DOHH2 (cell line): ENCODE measurements around the gene TOPBP1.

ENCODE experiments used
- H3F3A ChIP-seq: fragments of 200-600 bp; sonication (generic), shearing (Covaris generic); 2 replicates; pipeline ENCODE4 v1.6.0; 2016; ENCODE audit warnings: antibody characterized with exemption, mild to moderate bottlenecking; ENCODE audit not compliant: control insufficient read depth, insufficient read depth
- H3K27ac ChIP-seq: fragments of 200-600 bp; sonication (generic); 2 replicates; pipeline ENCODE4 v1.5.1; 2014; ENCODE audit warnings: low read depth, mild to moderate bottlenecking, low read length, moderate library complexity
- H3K27me3 ChIP-seq: fragments of 200-600 bp; sonication (generic); 2 replicates; pipeline ENCODE4 v1.6.1; 2014; ENCODE audit warnings: mild to moderate bottlenecking, low read length, mixed read lengths; ENCODE audit not compliant: control insufficient read depth
- H3K36me3 ChIP-seq: fragments of 200-600 bp; sonication (generic); 2 replicates; pipeline ENCODE4 v1.6.1; 2014; ENCODE audit warnings: mild to moderate bottlenecking, low read length, moderate library complexity, mixed read lengths; ENCODE audit not compliant: control insufficient read depth
- H3K4me1 ChIP-seq: fragments of 200-600 bp; sonication (generic); 2 replicates; pipeline ENCODE4 v1.6.1; 2014; ENCODE audit warnings: mild to moderate bottlenecking, low read length, mixed read lengths; ENCODE audit not compliant: control insufficient read depth
- H3K4me2 ChIP-seq: fragments of 200-600 bp; sonication (generic); 2 replicates; pipeline ENCODE4 v1.6.0; 2014; ENCODE audit warnings: mild to moderate bottlenecking, low read length, moderate library complexity
- H3K4me3 ChIP-seq: fragments of 200-600 bp; sonication (generic); 2 replicates; pipeline ENCODE4 v1.5.1; 2014; ENCODE audit warnings: mild to moderate bottlenecking, low read length, mixed read lengths
- H3K79me2 ChIP-seq: fragments of 200-600 bp; sonication (generic); 2 replicates; pipeline ENCODE4 v1.6.1; 2014; ENCODE audit warnings: mild to moderate bottlenecking, low read length, mixed read lengths; ENCODE audit not compliant: control insufficient read depth
- H3K9me2 ChIP-seq: fragments of 200-600 bp; sonication (generic); replicated peaks from 2 replicates; pipeline ENCODE4 v1.6.1; 2014; ENCODE audit warnings: mild to moderate bottlenecking, low read length, mixed read lengths; ENCODE audit not compliant: control insufficient read depth
- H3K9me3 ChIP-seq: fragments of 200-600 bp; sonication (generic); 2 replicates; pipeline ENCODE4 v1.6.1; 2014; ENCODE audit warnings: antibody characterized with exemption, low read length, mixed read lengths; ENCODE audit not compliant: control insufficient read depth, insufficient read depth
- H4K20me1 ChIP-seq: fragments of 200-600 bp; sonication (generic); 2 replicates; pipeline ENCODE4 v1.6.0; 2014; ENCODE audit warnings: low read depth, mild to moderate bottlenecking, antibody characterized with exemption, low read length, moderate library complexity; ENCODE audit not compliant: control insufficient read depth, insufficient read depth
- CTCF ChIP-seq: fragments of 200-600 bp; sonication (generic); IDR thresholded peaks from one replicate; pipeline ENCODE4 v1.5.1; 2014; ENCODE audit warnings: antibody characterized with exemption, mild to moderate bottlenecking, low read depth, low read length; ENCODE audit not compliant: poor library complexity, severe bottlenecking
- EZH2phosphoT487 ChIP-seq: fragments of 200-600 bp; sonication (generic); IDR thresholded peaks from 2 replicates; pipeline ENCODE4 v1.6.1; 2017; ENCODE audit warnings: borderline replicate concordance, mild to moderate bottlenecking, antibody characterized with exemption, low read length, moderate library complexity, mixed read lengths

Gene TOPBP1

GRCh38 chr3:133644768-133645167, 17.0 kb downstream of the TOPBP1 start:
- Histone ChIP-seq H3K9me3 (no peaks in the 10 kb centered on the region), H3K4me1 (no peaks in the 10 kb centered on the region), H4K20me1 (no peaks in the 10 kb centered on the region), H3K27ac (no peak overlapping the region), H3K4me2 (no peak overlapping the region), H3K9me2 (no peaks in the 10 kb centered on the region), H3K27me3 (no peaks in the 10 kb centered on the region), H3K79me2 (peaks cover 55% of the 10 kb centered on the region), H3K36me3 (peaks cover 97% of the 10 kb centered on the region), H3F3A (peaks cover 5% of the 10 kb centered on the region; the same call in 1 of the 2 replicates), H3K4me3 (no peak overlapping the region)
- no peak for TF ChIP-seq CTCF

DNA sequence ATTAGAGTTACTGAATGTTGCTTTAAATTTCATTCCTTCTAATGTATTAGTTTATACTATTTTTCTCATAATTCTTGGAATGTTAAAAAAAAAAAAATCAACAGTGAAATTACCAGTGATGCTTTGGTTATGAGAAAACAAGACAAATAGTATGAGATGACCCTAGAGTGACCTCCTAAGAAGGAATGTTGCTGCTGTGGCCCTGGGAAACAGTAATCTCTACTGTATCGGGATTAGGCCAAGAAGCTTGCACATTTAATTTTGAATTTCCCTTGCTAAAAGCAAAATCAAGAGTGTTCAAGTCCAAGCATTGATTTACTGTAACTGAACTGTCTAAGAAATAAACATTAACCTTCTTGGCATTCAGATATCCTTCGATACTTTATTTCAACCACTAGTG, 18.1 kb downstream of the TOPBP1 start:
- peaks cover 98% of the 10 kb centered on the region for H3K36me3 ChIP-seq
- no peaks in the 10 kb centered on the region for H3K27me3 ChIP-seq
- H3K9me3 ChIP-seq = no peaks in the 10 kb centered on the region
- no peaks in the 10 kb centered on the region for H3K4me1 ChIP-seq
- TF ChIP-seq EZH2phosphoT487 = no peak
- TF ChIP-seq CTCF = no peak
- peaks cover 49% of the 10 kb centered on the region for H3K79me2 ChIP-seq
- peaks cover 1% of the 10 kb centered on the region; the same call in 1 of the 2 replicates for H4K20me1 ChIP-seq
- no peaks in the 10 kb centered on the region for H3F3A ChIP-seq
- H3K4me2 ChIP-seq = no peak overlapping the region
- no peaks in the 10 kb centered on the region for H3K9me2 ChIP-seq
- H3K27ac ChIP-seq = no peak overlapping the region
- H3K4me3 ChIP-seq = no peak overlapping the region

DNA sequence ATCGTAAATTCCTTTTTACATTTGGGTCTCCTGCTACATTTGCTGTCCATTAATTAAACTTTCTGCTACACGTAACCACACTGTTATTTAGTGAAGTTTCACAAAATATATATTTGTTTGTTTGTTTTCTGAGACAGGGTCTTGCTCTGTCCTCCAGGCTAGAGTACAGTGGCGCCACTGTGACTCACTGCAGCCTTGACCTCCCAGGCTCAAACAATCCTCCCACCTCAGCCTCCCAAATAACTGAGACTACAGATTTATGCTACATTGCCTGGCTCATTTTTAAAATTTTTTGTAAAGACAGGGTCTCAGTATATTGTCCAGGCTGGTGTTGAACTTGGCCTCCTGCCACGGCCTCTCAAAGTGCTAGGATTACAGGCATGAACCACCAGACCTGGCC, 20.5 kb downstream of the TOPBP1 start:
- no peak overlapping the region for H3K4me3 ChIP-seq
- no peaks in the 10 kb centered on the region for H3K9me2 ChIP-seq
- H3K36me3 ChIP-seq = peaks cover 96% of the 10 kb centered on the region
- no peaks in the 10 kb centered on the region for H3F3A ChIP-seq
- H3K27me3 ChIP-seq = no peaks in the 10 kb centered on the region
- peaks cover 44% of the 10 kb centered on the region for H3K79me2 ChIP-seq
- H3K4me1 ChIP-seq = no peaks in the 10 kb centered on the region
- TF ChIP-seq CTCF (no peak), EZH2phosphoT487 (no peak)
- no peaks in the 10 kb centered on the region for H3K9me3 ChIP-seq
- peaks cover 4% of the 10 kb centered on the region; the same call in 1 of the 2 replicates for H4K20me1 ChIP-seq
- no peak overlapping the region for H3K4me2 ChIP-seq
- H3K27ac ChIP-seq = no peak overlapping the region

- no peaks in the 10 kb centered on the region for H3K4me1 ChIP-seq
- H3K27me3 ChIP-seq = no peaks in the 10 kb centered on the region
- no peak overlapping the region for H3K4me2 ChIP-seq
- H4K20me1 ChIP-seq = peaks cover 1% of the 10 kb centered on the region; the same call in 1 of the 2 replicates
- no peak overlapping the region for H3K4me3 ChIP-seq
- TF ChIP-seq EZH2phosphoT487 (no peak), CTCF (no peak)
- peaks cover 53% of the 10 kb centered on the region for H3K79me2 ChIP-seq
- no peaks in the 10 kb centered on the region for H3K9me2 ChIP-seq
- no peak overlapping the region for H3K27ac ChIP-seq
- no peaks in the 10 kb centered on the region for H3K9me3 ChIP-seq
- peaks cover 91% of the 10 kb centered on the region for H3K36me3 ChIP-seq
- H3F3A ChIP-seq = no peaks in the 10 kb centered on the region
These were observed 28.3 kb downstream of the TOPBP1 start for GRCh38 chr3:133633439-133633838.
